T-cell (primary cell): ENCODE results near the gene NADK. TPM values are rescaled to one million over a fixed set of nuclear protein-coding genes. Genes with fewer than 3 reads are reported as not detected.
"Not testable (repeated sequence)": the region's sequence is repeated elsewhere in the genome, so short reads cannot be mapped to it uniquely, and the experiment has no call there.

ENCODE experiments used
- ATAC-seq, 4 experiments: fragments of 200-7000 bp in 3 of 4; fragments of 150-1000 bp in 1 of 4; cut with Tn5 transposase; replicated peaks in 1 of 4; 1 replicate in 3 of 4; 2 replicates in 1 of 4; pipeline ENCODE4 v1.10.0; 2021; ENCODE audit warnings: moderate library complexity in 3 of 4, mild to moderate bottlenecking in 2 of 4, moderate number of reproducible peaks in 1 of 4
- CTCF ChIA-PET, 2 donors: fragments of 300-600 bp; sonication (Branson Sonifier 250); formaldehyde crosslinking; loops; one replicate each; lab custom pipeline; 2022; ENCODE audit warnings: antibody characterized with exemption in 2 of 2; lab: Charles Lee
- POLR2A ChIA-PET, 2 donors: fragments of 300-600 bp; sonication (Branson Sonifier 250); formaldehyde crosslinking; loops; one replicate each; lab custom pipeline; 2022; ENCODE audit warnings: antibody characterized with exemption in 2 of 2; lab: Charles Lee
- DNase-seq, 35 experiments: peaks; one replicate each; pipeline versions ENCODE4 v3.0.0 to v3.0.0-alpha.2; 2013 to 2023
- H3K27ac ChIP-seq: one replicate; pipeline ENCODE4 v1.5.1; 2013; ENCODE audit warnings: low read length
- H3K27me3 ChIP-seq, 2 experiments: replicated peaks in 1 of 2; 1 replicate in 1 of 2; 2 replicates in 1 of 2; pipeline versions ENCODE4 v1.6.1 to v1.7.0; 2013; ENCODE audit warnings: low read length in 1 of 2, mixed read lengths in 1 of 2; ENCODE audit not compliant: control insufficient read depth in 2 of 2, insufficient read depth in 2 of 2; ENCODE audit errors: extremely low read depth in 1 of 2
- H3K36me3 ChIP-seq, 2 donors: 1 replicate in 1 of 2; 2 replicates in 1 of 2; pipeline versions ENCODE4 v1.6.1 to v1.7.0; 2013; ENCODE audit warnings: low read length in 1 of 2; ENCODE audit not compliant: control insufficient read depth in 2 of 2, insufficient read depth in 1 of 2; ENCODE audit errors: extremely low read depth in 1 of 2
- H3K4me1 ChIP-seq, 2 experiments: 1 replicate in 1 of 2; 2 replicates in 1 of 2; pipeline versions ENCODE4 v1.6.1 to v1.7.0; 2013; ENCODE audit warnings: low read length in 2 of 2, mixed read lengths in 1 of 2; ENCODE audit not compliant: insufficient read depth in 2 of 2, control insufficient read depth in 1 of 2; ENCODE audit errors: extremely low read depth in 1 of 2
- H3K4me3 ChIP-seq, 2 donors: 1 replicate in 1 of 2; 2 replicates in 1 of 2; pipeline versions ENCODE4 v1.5.1 to v1.7.0; 2013; ENCODE audit warnings: mild to moderate bottlenecking in 2 of 2, low read length in 1 of 2, moderate library complexity in 1 of 2; ENCODE audit not compliant: control insufficient read depth in 1 of 2; ENCODE audit errors: extremely low read depth in 1 of 2
- H3K9me3 ChIP-seq: 2 replicates; pipeline ENCODE4 v1.7.0; 2013
- H3K27ac Mint-ChIP-seq, 2 donors: one replicate each; pipeline ENCODE4 v1.8.0; 2020 to 2021; ENCODE audit warnings: mild to moderate bottlenecking in 2 of 2, mixed read lengths in 2 of 2
- H3K27me3 Mint-ChIP-seq, 2 donors: one replicate each; pipeline ENCODE4 v1.8.0; 2021 to 2022; ENCODE audit warnings: mixed read lengths in 2 of 2
- H3K36me3 Mint-ChIP-seq: one replicate; pipeline ENCODE4 v1.8.0; 2021; ENCODE audit warnings: mixed read lengths
- H3K4me1 Mint-ChIP-seq, 3 donors: one replicate each; pipeline ENCODE4 v1.8.0; 2020 to 2022; ENCODE audit warnings: mixed read lengths in 3 of 3, mild to moderate bottlenecking in 1 of 3
- H3K4me3 Mint-ChIP-seq, 3 donors: one replicate each; pipeline ENCODE4 v1.8.0; 2020 to 2022; ENCODE audit warnings: mild to moderate bottlenecking in 3 of 3, mixed read lengths in 3 of 3, moderate library complexity in 3 of 3
- H3K9me3 Mint-ChIP-seq, 3 donors: one replicate each; pipeline ENCODE4 v1.8.0; 2020 to 2022; ENCODE audit warnings: mixed read lengths in 3 of 3
- WGBS: methylation state at CpG from one replicate; pipeline ENCODE4 v1.1.5; 2013; ENCODE audit warnings: missing lambda C conversion rate; ENCODE audit not compliant: insufficient coverage; 5-methylcytosine and 5-hydroxymethylcytosine counted together
- total RNA-seq, 35 experiments: library from RNA in 6 of 35; stranded (reverse) in 6 of 35; fragments of 120-200 nt in 1 of 35; gene quantifications; one replicate each; pipeline versions ENCODE4 v1.2.1 to v1.2.4 and lab custom pipeline; 2013 to 2026

The NADK gene
- total RNA-seq, 5 donors from 2014 or later (not counting 1 experiment from before 2014, with no cell fraction given), result 45.6 to 68.2 (median 58.0) TPM

DNA sequence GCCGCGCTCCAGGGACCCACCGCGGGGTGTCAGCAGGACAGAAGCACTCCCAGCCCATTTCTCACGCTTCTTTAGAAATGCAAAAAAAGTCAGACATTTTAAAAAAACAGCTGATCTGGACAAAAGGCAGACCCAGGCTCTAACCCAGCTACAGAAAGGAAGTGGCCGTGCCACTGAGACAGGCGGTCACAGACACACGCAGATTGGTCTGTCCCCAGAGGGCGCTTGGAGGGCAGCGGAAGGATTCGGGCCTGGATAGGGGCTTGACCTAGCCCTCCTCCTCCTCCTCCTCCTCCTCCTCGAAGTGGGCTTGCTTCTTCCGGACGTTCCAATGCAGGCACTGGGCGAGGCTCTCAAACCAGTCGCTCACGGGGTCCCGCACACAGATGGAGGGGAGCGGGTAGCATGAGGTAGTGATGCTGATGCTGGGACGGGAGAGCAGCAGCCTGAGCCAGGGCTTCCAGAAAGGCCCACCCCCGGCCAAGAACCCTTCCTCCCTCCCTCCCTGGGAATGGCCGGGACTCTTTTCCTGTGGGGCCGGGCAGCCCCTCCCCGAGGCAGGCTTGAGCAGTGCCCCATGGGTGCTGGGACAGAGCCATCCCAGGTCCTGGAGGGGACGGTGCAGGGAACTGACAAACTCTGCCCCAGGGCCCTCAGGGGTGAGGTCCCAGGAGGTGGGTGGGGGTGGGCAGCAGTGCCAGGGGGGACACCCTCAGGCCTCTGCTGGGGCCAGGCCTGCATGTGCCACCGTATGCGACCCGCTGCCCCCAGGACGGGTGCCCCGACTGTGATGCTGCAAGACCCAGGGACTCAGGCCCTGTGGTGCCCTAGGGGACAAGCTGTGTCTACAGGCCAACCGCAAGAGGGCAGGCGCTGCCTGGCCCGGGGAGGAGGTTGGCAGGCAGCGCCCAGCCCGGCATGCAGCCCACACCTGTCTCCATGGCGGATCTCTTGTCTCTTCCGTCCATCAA, 25.3 kb downstream of the NADK start:
- Histone ChIP-seq H3K4me3 (no peak overlapping the region), H3K27ac (no peak overlapping the region), H3K4me1 (peaks cover 0 to 5% of the 10 kb centered on the region in 2 experiments), H3K36me3 (peaks cover 28 to 34% of the 10 kb centered on the region in 2 donors), H3K9me3 (no peaks in the 10 kb centered on the region), H3K27me3 (no peaks in the 10 kb centered on the region)
- ATAC-seq (no peak), DNase-seq (no peak)
- CTCF ChIA-PET, result no interaction called here
- POLR2A ChIA-PET, result no interaction called here
- Mint-ChIP-seq H3K36me3 (peaks cover 4% of the 10 kb centered on the region), H3K27ac (no peak overlapping the region), H3K4me1 (peaks cover 0 to 6% (median 4%) of the 10 kb centered on the region in 3 donors), H3K4me3 (no peak overlapping the region), H3K27me3 (no peaks in the 10 kb centered on the region), H3K9me3 (no peaks in the 10 kb centered on the region)
- WGBS, result 93% methylated on average over 24 of the region's 37 CpGs

DNA sequence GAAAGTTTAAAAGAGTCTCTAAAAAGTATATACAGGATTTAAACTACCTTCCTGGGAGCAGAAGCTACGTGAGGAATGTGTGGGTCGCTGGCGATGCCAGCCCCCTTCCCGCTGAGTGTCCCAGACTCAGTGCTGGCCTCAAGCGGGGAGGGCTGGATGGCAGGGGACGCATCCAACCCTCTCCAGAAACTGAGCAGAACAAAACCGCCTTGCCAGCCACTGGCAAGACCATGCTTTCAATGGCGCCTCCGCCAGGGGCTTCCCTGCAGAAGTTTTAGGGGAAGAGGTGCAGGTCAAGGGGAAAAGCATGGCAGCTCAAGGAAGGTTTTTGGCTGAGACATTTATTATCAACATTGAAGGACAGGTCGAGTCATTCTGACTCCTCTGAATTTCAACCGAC, 26.1 kb downstream of the NADK start:
- ATAC-seq (no peak), DNase-seq (no peak)
- Mint-ChIP-seq H3K27ac (no peak overlapping the region), H3K27me3 (no peaks in the 10 kb centered on the region), H3K36me3 (peaks cover 2% of the 10 kb centered on the region), H3K4me3 (no peak overlapping the region), H3K9me3 (no peaks in the 10 kb centered on the region), H3K4me1 (peaks cover 0 to 6% (median 4%) of the 10 kb centered on the region in 3 donors)
- peaks cover 0 to 5% of the 10 kb centered on the region in 2 experiments for H3K4me1 ChIP-seq
- H3K36me3 ChIP-seq, result peaks cover 28 to 33% of the 10 kb centered on the region in 2 donors
- ChIA-PET POLR2A (no interaction called here), CTCF (no interaction called here)
- WGBS, result 96% methylated on average over 7 of the region's 11 CpGs
- no peaks in the 10 kb centered on the region for H3K9me3 ChIP-seq
- H3K4me3 ChIP-seq, result no peak overlapping the region
- H3K27ac ChIP-seq, result no peak overlapping the region
- H3K27me3 ChIP-seq, result no peaks in the 10 kb centered on the region

DNA sequence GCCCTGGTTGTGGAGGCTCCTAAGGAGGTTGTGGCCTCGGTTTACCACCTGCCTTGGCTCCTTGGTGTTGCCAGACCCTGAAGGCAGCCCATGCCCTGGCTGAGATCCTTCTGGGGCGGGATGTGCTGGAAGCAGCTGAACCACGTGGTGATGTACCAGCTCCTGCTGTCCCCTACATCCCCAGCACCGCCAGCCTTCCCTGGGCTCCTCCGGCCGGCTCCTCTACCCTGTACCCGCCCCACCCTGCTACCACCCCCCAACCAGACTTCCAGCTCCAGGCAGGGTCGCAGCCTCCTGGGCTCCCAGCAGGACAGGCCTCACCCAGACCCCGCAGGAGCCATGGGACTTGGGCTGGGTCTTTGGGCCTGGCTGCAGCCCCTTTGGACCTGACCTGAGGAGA, 28.3 kb downstream of the NADK start:
- H3K4me3 Mint-ChIP-seq, DNase-seq, H3K36me3 Mint-ChIP-seq, H3K27me3 ChIP-seq, H3K27me3 Mint-ChIP-seq, H3K4me1 ChIP-seq, ATAC-seq, H3K27ac Mint-ChIP-seq, H3K9me3 Mint-ChIP-seq, H3K9me3 ChIP-seq, CTCF ChIA-PET, H3K4me3 ChIP-seq, H3K4me1 Mint-ChIP-seq, POLR2A ChIA-PET, H3K27ac ChIP-seq: not testable (repeated sequence)
- H3K36me3 ChIP-seq, result peaks cover 15 to 16% of the 10 kb centered on the region in 2 donors
- 93% methylated on average over 2 of the region's 9 CpGs for WGBS

DNA sequence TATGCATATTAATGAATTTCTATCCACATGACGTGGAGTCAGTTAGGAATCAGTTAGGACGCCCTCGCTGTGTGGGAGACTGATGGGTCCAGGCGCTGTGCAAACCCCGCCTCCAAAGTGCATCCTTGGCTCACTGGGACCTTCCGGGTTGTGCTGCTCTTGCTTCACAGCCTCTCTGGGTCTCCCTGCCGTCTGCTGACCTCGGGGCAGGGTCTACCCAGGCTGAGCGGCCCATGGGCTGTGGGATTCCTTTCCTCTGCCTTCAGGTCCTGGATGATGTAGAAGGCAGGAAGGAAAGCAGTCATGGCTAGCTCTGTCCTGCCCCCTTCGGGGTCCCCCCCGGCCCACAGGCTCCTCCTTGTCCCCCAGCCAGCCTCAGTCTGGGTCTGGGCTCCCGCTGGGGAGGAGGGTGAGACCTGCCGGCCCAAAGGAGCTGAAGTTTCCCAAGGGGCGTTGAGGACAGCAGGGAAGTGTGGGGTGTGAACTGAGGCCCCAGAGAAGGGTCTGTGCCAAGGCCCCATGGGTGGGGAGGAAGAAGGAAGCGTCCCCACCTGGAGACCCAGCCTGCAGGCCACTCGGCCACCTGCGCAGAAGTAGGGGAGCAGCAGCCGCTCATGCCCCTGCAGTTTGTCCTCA, 29.5 kb downstream of the NADK start:
- peaks cover 0 to 5% of the 10 kb centered on the region in 2 experiments for H3K4me1 ChIP-seq
- ChIA-PET POLR2A (no interaction called here), CTCF (no interaction called here)
- no peak for ATAC-seq
- Mint-ChIP-seq H3K9me3 (no peaks in the 10 kb centered on the region), H3K27me3 (no peaks in the 10 kb centered on the region), H3K27ac (peak overlapping the region in 1 of 2 donors; percentile 58), H3K4me1 (peaks cover 0 to 6% (median 4%) of the 10 kb centered on the region in 3 donors), H3K4me3 (peak overlapping the region in 1 of 3 donors; percentile 49), H3K36me3 (no peaks in the 10 kb centered on the region)
- peaks cover 11 to 12% of the 10 kb centered on the region in 2 donors for H3K36me3 ChIP-seq
- no peak overlapping the region for H3K4me3 ChIP-seq
- H3K9me3 ChIP-seq, result no peaks in the 10 kb centered on the region
- H3K27ac ChIP-seq, result no peak overlapping the region
- no peaks in the 10 kb centered on the region for H3K27me3 ChIP-seq
- no peak for DNase-seq
- WGBS, result 89% methylated on average over 6 of the region's 18 CpGs

DNA sequence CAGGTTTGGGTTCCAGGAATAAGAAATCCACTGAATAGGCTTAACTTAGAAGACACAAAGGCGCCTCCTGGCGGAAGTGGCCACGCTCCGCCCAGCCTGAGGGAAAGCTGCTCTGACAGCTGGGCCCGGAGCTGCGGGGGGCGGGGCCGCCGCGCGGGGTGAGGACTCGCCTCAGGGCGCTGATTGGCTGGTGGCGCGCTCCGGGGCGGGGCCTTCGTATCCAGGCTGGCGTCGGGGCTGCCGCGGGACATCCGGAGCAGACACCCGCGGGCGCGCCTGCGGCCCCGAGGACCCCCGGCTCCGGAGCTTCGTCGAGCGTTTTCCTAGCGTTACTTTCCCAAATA, 31.7 kb downstream of the NADK start:
- Histone ChIP-seq H3K4me3 (peak overlapping the region in 1 of 2 donors; percentile 40), H3K27ac (peak overlapping the region; percentile 92)
- POLR2A ChIA-PET, H3K4me1 ChIP-seq, DNase-seq, H3K36me3 ChIP-seq, CTCF ChIA-PET, H3K36me3 Mint-ChIP-seq, H3K27me3 Mint-ChIP-seq, H3K4me1 Mint-ChIP-seq, H3K9me3 Mint-ChIP-seq, H3K27me3 ChIP-seq, H3K9me3 ChIP-seq: not testable (repeated sequence)
- peak overlapping the region in 2 of 3 donors; percentile 75 to 84 for H3K4me3 Mint-ChIP-seq
- WGBS, result no CpG with 5 or more reads among the region's 35 CpGs
- peak overlapping the region in 1 of 2 donors; percentile 97 for H3K27ac Mint-ChIP-seq
- ATAC-seq, result peak; percentile 81 to 89 (median 82)

DNA sequence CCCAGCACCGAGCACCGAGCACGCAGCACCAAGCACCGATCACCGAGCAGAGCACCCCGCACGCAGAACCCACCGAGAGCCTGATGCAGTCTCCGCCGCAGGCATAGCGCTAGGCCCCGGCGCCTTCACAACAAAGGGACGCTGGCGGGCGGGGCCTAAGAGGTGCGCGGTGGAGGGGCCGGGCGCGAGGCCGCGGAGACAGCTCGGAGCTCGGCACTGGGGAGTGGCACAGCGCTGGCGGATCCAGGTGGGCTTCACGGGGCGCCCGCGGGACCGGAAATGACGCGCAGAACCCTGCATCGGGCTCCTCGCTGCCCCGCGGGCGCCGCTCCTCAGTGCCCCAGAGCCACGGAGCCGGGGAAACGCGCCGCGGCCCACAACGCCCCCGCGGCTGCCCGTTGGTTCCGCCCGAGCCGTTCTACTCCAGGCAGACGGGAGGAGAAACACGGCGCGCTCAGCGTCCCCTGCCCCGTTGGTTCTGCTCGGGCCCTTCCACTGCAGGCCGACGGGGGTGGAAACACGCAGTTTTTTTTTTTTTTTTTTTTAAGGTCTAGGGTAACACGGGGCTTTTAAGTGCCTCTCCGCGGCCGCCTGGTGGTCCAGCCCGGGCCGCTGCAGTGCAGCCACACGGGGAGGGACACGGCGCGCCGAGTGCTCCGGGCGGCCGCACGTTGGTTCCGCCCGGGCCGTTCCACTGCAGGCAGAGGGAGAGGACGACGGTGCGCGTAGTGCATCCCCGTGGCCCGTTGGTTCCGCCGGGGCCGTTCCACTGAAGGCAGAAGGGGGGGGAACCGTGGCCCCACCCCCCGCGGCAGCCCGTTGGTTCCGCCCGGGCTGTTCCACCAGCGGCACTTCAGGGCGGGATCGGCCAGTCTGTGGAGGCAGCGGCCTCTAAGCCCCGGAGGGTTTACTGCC, 32.4 kb downstream of the NADK start:
- H3K4me1 Mint-ChIP-seq, CTCF ChIA-PET, H3K4me1 ChIP-seq, H3K27me3 Mint-ChIP-seq, H3K36me3 Mint-ChIP-seq, H3K27me3 ChIP-seq, POLR2A ChIA-PET, H3K36me3 ChIP-seq, H3K9me3 ChIP-seq, H3K9me3 Mint-ChIP-seq: not testable (repeated sequence)
- Mint-ChIP-seq H3K27ac (peak overlapping the region; percentile 86 to 97), H3K4me3 (peak overlapping the region; percentile 58 to 84 (median 59))
- H3K27ac ChIP-seq, result peak overlapping the region; percentile 92
- WGBS, result no CpG with 5 or more reads among the region's 101 CpGs
- peak overlapping the region in 1 of 2 donors; percentile 40 for H3K4me3 ChIP-seq
- ATAC-seq (peak; percentile 70 to 80 (median 72)), DNase-seq (peak; percentile 31 to 94 (median 82))
